Stimulated activated naive CD8-positive, alpha-beta T cell treated with anti-CD3 and anti-CD28 coated beads, Interleukin-15, amount 100 ng/mL, for 72 hours (primary cell): Measurements from ENCODE around the gene NGB.

Experiments
- ATAC-seq: fragments of 150-1000 bp; cut with Tn5 transposase; 2 replicates; pipeline ENCODE4 v1.10.0; 2021; ENCODE audit warnings: mild to moderate bottlenecking, moderate library complexity
- DNase-seq, 2 donors: peaks; one replicate each; pipeline ENCODE4 v3.0.0; 2021 to 2022
- H3K27ac Mint-ChIP-seq, 2 donors: one replicate each; pipeline ENCODE4 v1.8.0; 2022; ENCODE audit warnings: mild to moderate bottlenecking in 2 of 2, mixed read lengths in 2 of 2, moderate library complexity in 2 of 2
- H3K27me3 Mint-ChIP-seq: one replicate; pipeline ENCODE4 v1.8.0; 2022; ENCODE audit warnings: mixed read lengths
- H3K4me1 Mint-ChIP-seq: one replicate; pipeline ENCODE4 v1.8.0; 2022; ENCODE audit warnings: mild to moderate bottlenecking, mixed read lengths
- H3K4me3 Mint-ChIP-seq, 2 donors: one replicate each; pipeline ENCODE4 v1.8.0; 2022; ENCODE audit warnings: mild to moderate bottlenecking in 2 of 2, mixed read lengths in 2 of 2, moderate library complexity in 1 of 2
- H3K9me3 Mint-ChIP-seq, 2 donors: one replicate each; pipeline ENCODE4 v1.8.0; 2022; ENCODE audit warnings: mixed read lengths in 2 of 2

NGB gene

GRCh38 chr14:77238996-77239395 lies 32.0 kb downstream of the NGB start:
- no peak for ATAC-seq
- no peak overlapping the region for H3K27ac Mint-ChIP-seq
- no peak overlapping the region for H3K4me3 Mint-ChIP-seq
- H3K4me1 Mint-ChIP-seq = no peaks in the 10 kb centered on the region
- H3K9me3 Mint-ChIP-seq = no peaks in the 10 kb centered on the region
- DNase-seq = no peak
- H3K27me3 Mint-ChIP-seq = peaks cover 10% of the 10 kb centered on the region

- H3K4me1 Mint-ChIP-seq = no peaks in the 10 kb centered on the region
- no peak for ATAC-seq
- H3K27ac Mint-ChIP-seq = no peak overlapping the region
- no peaks in the 10 kb centered on the region for H3K9me3 Mint-ChIP-seq
- peaks cover 10% of the 10 kb centered on the region for H3K27me3 Mint-ChIP-seq
- no peak overlapping the region for H3K4me3 Mint-ChIP-seq
- no peak for DNase-seq
Observed at GRCh38 chr14:77238356-77238755, 32.6 kb downstream of the NGB start.

DNA sequence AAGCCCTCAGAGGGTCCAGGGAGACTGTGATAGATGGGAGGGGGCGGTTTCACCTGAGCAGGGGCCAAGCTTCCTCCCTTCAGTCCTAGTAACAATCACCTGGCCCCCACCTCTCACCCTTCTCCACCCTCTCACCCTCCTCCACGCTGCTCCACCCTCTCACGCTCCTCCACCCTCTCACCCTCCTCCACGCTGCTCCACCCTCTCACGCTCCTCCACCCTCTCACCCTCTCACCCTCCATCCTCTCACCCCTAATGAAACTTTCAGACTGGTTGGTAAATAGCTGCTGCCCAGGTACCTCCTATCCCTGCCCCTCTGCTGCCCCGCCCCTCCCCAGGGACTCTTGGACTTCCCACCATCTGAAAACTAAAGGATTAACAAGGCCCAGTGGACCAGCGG lies 34.2 kb downstream of the NGB start:
- H3K4me3 Mint-ChIP-seq = no peak overlapping the region
- no peaks in the 10 kb centered on the region for H3K9me3 Mint-ChIP-seq
- ATAC-seq (peak; percentile 34), DNase-seq (no peak)
- H3K4me1 Mint-ChIP-seq = no peaks in the 10 kb centered on the region
- no peak overlapping the region for H3K27ac Mint-ChIP-seq
- H3K27me3 Mint-ChIP-seq = no peaks in the 10 kb centered on the region

DNA sequence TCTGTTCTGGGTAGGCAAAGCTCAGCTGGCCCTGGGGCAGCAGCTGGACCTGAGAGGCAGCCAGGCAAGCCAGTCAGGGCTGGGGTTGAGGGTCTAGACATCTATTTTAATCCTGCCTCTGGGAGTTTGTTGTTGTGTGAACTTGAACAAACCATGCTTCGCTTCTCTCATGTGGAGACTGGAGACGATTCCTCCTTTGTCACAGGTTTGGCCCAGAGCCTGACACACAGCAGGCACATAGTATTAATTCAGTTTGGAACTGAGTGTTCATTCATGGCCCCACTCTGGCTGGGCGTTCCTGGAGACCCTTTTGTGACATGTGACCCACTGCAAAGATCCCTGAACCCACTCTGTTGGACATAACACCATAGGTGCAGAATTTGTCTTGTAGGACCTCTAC lies 39.3 kb downstream of the NGB start:
- no peaks in the 10 kb centered on the region for H3K9me3 Mint-ChIP-seq

GRCh38 chr14:77230914-77231313 lies 40.1 kb downstream of the NGB start:
- ATAC-seq (no peak), DNase-seq (no peak)
- no peaks in the 10 kb centered on the region for H3K27me3 Mint-ChIP-seq
- H3K4me1 Mint-ChIP-seq = no peaks in the 10 kb centered on the region
- no peaks in the 10 kb centered on the region for H3K9me3 Mint-ChIP-seq
- H3K4me3 Mint-ChIP-seq = no peak overlapping the region
- no peak overlapping the region for H3K27ac Mint-ChIP-seq

More for the DNA sequence above, 39.3 kb downstream of the NGB start:
- H3K27ac Mint-ChIP-seq = no peak overlapping the region
- no peak overlapping the region for H3K4me3 Mint-ChIP-seq
- ATAC-seq (no peak), DNase-seq (no peak)
- H3K27me3 Mint-ChIP-seq = no peaks in the 10 kb centered on the region
- no peaks in the 10 kb centered on the region for H3K4me1 Mint-ChIP-seq

- Mint-ChIP-seq H3K27me3 (no peaks in the 10 kb centered on the region), H3K4me1 (no peaks in the 10 kb centered on the region), H3K4me3 (no peak overlapping the region), H3K27ac (no peak overlapping the region), H3K9me3 (no peaks in the 10 kb centered on the region)
- ATAC-seq = no peak
- DNase-seq = no peak
Observed at GRCh38 chr14:77228056-77228455, 43.0 kb downstream of the NGB start.

DNA sequence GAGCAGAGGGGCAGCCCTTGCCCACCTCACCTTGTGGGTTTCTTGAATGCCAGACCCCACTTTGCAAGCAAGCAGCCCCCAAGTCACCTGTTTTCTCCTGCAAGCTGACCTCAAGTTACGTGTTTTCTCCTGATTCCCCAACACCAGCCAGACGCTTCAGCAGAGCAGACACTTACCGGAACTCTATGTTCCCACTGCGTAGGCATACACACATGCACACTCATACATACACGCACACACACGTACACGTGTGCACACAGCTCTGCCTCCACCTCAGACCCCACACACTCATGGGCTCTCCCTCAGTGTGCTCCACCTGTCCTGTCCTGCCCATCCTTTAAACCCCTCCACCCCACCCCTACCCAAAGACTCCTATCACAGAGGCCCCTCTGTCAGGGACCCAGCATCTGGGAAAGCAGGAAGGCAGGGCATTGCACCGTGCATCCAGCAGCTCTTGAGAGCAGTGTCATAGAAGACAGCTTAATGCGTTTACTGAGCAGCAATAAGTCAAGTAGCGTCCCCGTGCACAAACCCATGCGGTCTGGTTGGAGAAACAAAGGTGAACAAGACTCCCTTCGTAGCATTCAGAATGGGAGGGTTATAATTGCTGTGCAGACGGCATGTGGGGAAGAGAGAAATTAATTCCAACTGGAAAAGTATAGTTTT lies 45.0 kb downstream of the NGB start:
- H3K27ac Mint-ChIP-seq = peak overlapping the region in 1 of 2 donors; percentile 2
- H3K9me3 Mint-ChIP-seq = no peaks in the 10 kb centered on the region
- H3K27me3 Mint-ChIP-seq = no peaks in the 10 kb centered on the region
- no peak for DNase-seq
- no peak for ATAC-seq
- H3K4me3 Mint-ChIP-seq = no peak overlapping the region
- H3K4me1 Mint-ChIP-seq = no peaks in the 10 kb centered on the region

- no peaks in the 10 kb centered on the region for H3K9me3 Mint-ChIP-seq
- H3K27ac Mint-ChIP-seq = no peak overlapping the region
- H3K27me3 Mint-ChIP-seq = no peaks in the 10 kb centered on the region
- H3K4me1 Mint-ChIP-seq = no peaks in the 10 kb centered on the region
- DNase-seq = no peak
- no peak overlapping the region for H3K4me3 Mint-ChIP-seq
- ATAC-seq = no peak
Observed at GRCh38 chr14:77225254-77225653, 45.8 kb downstream of the NGB start.

DNA sequence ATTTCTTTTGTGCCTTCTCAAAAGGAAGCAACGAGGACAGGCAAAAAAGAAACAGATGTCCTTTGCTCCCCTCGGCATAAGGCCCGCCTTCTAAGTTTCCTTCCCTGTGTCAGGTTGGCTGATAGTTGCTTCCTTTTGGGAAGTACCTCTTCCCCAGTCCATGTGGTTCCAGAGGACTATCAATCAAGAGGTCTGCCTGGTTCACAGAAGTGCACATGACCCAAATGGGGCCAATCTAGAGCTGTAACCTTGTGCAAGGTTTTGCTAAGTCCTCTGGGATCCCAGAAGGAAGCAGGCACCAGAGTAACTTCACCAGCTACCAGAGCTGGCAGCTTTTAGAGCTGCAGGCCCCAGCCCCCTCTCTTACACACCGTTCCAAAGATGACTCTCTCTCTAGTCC lies 46.8 kb downstream of the NGB start:
- Mint-ChIP-seq H3K27me3 (no peaks in the 10 kb centered on the region), H3K9me3 (no peaks in the 10 kb centered on the region), H3K4me1 (no peaks in the 10 kb centered on the region), H3K4me3 (no peak overlapping the region), H3K27ac (no peak overlapping the region)
- ATAC-seq (no peak), DNase-seq (no peak)

- no peaks in the 10 kb centered on the region for H3K4me1 Mint-ChIP-seq
- no peaks in the 10 kb centered on the region for H3K27me3 Mint-ChIP-seq
- DNase-seq = no peak
- H3K9me3 Mint-ChIP-seq = no peaks in the 10 kb centered on the region
- H3K4me3 Mint-ChIP-seq = no peak overlapping the region
- ATAC-seq = no peak
- H3K27ac Mint-ChIP-seq = no peak overlapping the region
Observed at GRCh38 chr14:77222546-77223225, 48.3 kb downstream of the NGB start.

DNA sequence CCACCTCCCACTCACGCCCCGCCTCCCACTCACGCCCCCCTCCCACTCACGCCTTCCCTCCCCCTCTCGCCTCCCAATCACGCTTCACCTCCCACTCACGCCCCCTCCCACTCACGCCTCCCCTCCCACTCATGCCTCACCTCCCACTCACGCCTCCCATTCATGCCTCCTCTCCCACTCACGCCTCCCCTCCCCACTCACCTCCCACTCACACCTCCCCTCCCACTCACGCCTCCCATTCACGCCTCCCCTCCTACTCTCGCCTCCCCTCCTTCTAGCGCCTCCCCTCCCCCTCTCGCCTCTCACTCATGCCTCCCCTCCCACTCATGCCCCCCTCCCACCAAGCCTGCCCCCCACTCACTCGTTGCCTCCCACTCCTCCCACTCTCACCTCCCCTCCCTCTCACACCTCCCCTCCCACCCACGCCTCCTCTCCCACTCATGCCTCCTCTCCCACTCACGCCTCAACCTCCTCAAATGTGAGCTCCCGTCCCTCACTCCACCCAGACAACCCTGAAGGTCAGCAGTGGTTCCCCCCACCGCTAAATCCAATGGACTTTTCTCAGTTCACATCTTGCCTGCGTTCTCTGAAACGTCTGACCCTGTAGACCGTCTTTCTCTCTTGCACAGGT lies 49.6 kb downstream of the NGB start:
- ATAC-seq = no peak
- no peaks in the 10 kb centered on the region for H3K9me3 Mint-ChIP-seq
- peaks cover 13% of the 10 kb centered on the region for H3K27me3 Mint-ChIP-seq
- no peaks in the 10 kb centered on the region for H3K4me1 Mint-ChIP-seq
- DNase-seq = no peak
- no peak overlapping the region for H3K4me3 Mint-ChIP-seq
- no peak overlapping the region for H3K27ac Mint-ChIP-seq

DNA sequence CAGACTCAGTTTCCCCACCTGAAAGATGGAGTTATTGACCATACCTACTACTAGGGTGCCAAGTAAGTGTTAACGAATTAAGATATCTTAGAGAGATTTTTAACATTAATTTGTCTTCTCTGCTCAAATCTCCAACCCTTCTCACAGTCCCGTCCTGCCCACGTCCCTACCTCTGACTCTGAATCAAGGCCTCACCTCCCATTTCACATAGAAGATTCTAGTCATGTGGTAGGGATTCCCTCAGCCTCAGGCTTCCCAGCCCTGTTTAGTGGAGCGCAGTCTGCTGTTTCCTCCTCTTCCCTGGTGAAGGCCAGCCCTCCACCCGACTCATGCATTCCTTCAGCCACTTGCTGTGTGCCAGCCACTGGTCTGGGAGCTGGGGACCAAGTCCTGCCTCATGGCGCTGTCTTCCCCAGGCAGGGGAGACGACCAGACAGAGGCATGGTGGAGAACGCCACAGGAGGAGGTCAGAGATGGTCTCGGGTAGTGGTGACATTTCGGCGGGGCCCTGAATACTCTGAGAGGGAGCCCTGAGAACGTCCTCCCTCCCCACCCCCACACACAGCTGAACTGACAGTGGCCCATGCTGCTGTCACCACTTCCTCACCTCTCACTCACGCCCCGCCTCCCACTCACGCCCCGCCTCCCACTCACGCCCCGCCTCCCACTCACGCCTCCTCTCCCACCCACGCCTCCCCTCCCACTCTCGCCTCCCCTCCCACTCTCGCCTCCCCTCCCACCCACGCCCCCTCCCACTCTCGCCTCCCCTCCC lies 50.6 kb downstream of the NGB start:
- ATAC-seq (peak; percentile 31), DNase-seq (no peak)
- no peaks in the 10 kb centered on the region for H3K4me1 Mint-ChIP-seq
- H3K9me3 Mint-ChIP-seq = no peaks in the 10 kb centered on the region
- H3K27me3 Mint-ChIP-seq = peaks cover 22% of the 10 kb centered on the region
- H3K4me3 Mint-ChIP-seq = no peak overlapping the region
- H3K27ac Mint-ChIP-seq = no peak overlapping the region

DNA sequence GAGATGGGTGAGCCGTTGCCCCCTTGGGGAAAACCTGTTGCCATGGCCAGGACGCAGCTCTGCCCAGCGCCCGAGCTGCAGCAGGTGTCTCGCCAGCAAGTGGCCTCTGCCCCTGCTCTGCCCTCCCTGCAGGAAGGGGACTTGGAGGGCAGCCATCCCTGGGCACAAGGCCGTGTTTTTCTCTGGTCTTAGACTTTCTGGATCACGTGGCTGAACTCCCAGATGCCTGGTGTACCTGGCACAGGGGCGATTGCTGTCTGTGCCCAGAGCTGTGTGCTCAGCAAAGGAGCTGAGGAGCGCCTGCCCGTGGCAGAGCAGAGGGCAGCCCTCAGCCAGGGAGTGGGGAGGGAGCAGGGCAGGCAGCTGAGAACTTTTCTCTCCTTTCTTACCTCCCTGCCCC lies 51.4 kb downstream of the NGB start:
- Mint-ChIP-seq H3K4me1 (no peaks in the 10 kb centered on the region), H3K4me3 (no peak overlapping the region), H3K27ac (no peak overlapping the region), H3K9me3 (no peaks in the 10 kb centered on the region), H3K27me3 (peaks cover 30% of the 10 kb centered on the region)
- ATAC-seq = no peak
- DNase-seq = no peak

DNA sequence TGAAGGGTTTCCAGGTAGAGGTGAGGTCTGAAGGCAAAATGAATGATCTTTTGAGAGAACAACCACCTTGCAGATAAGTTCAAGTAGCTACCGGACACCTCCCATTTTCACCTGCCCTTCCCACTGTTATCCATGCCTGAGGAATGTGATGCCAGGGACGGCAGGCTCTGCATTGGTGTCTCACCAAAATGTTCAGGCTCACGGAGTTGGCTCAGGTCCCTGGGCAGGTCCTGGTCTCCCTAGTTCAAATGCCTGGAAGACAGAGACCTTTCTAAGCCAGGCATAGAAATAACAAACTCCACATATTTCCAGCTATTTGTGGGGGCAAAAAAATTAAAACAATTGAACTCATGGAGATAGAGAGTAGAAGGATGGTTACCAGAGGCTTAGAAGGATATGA lies 53.5 kb downstream of the NGB start:
- H3K27me3 Mint-ChIP-seq = peaks cover 51% of the 10 kb centered on the region
- H3K4me3 Mint-ChIP-seq = no peak overlapping the region
- no peaks in the 10 kb centered on the region for H3K9me3 Mint-ChIP-seq
- no peaks in the 10 kb centered on the region for H3K4me1 Mint-ChIP-seq
- no peak for DNase-seq
- ATAC-seq = no peak
- H3K27ac Mint-ChIP-seq = no peak overlapping the region
